OCI-LY1 (cell line): ENCODE measurements around the gene MIEN1.

ENCODE experiments used
- H2AFZ ChIP-seq: fragments of 200-600 bp; sonication (generic), shearing (Covaris generic); 2 replicates; pipeline ENCODE4 v1.6.0; 2014; ENCODE audit warnings: antibody characterized with exemption, mild to moderate bottlenecking, low read length
- H3F3A ChIP-seq: fragments of 200-600 bp; sonication (generic), shearing (Covaris generic); 2 replicates; pipeline ENCODE4 v1.6.0; 2014; ENCODE audit warnings: mild to moderate bottlenecking, antibody characterized with exemption, low read length, moderate library complexity; ENCODE audit not compliant: insufficient read depth
- H3K27ac ChIP-seq: fragments of 200-600 bp; sonication (generic); 2 replicates; pipeline ENCODE4 v1.5.1; 2014; ENCODE audit warnings: low read length, mixed run types, mild to moderate bottlenecking, low read depth; ENCODE audit not compliant: poor library complexity, severe bottlenecking
- H3K27me3 ChIP-seq: fragments of 200-600 bp; sonication (generic); 2 replicates; pipeline ENCODE4 v1.6.0; 2014; ENCODE audit warnings: antibody characterized with exemption, mild to moderate bottlenecking, low read length, moderate library complexity; ENCODE audit not compliant: insufficient read depth
- H3K36me3 ChIP-seq: fragments of 200-600 bp; sonication (generic); 2 replicates; pipeline ENCODE4 v1.6.1; 2014; ENCODE audit warnings: mild to moderate bottlenecking, antibody characterized with exemption, low read length, moderate library complexity, mixed read lengths; ENCODE audit not compliant: insufficient read depth
- H3K4me1 ChIP-seq: fragments of 200-600 bp; sonication (generic); 2 replicates; pipeline ENCODE4 v1.5.1; 2014; ENCODE audit warnings: mild to moderate bottlenecking, low read length, moderate library complexity; ENCODE audit not compliant: insufficient read depth, severe bottlenecking
- H3K4me2 ChIP-seq: fragments of 200-600 bp; sonication (generic), shearing (Covaris generic); 2 replicates; pipeline ENCODE4 v1.6.1; 2014; ENCODE audit warnings: low read length
- H3K4me3 ChIP-seq: fragments of 200-600 bp; sonication (generic); 2 replicates; pipeline ENCODE4 v1.5.1; 2014; ENCODE audit warnings: low read length, low read depth, mild to moderate bottlenecking, mixed read lengths; ENCODE audit not compliant: poor library complexity, severe bottlenecking
- H3K79me2 ChIP-seq: fragments of 200-600 bp; shearing (Covaris generic); 2 replicates; pipeline ENCODE4 v1.6.1; 2016; ENCODE audit warnings: mixed run types, low read length, mixed read lengths; ENCODE audit not compliant: insufficient read depth
- H3K9ac ChIP-seq: fragments of 200-600 bp; sonication (generic), shearing (Covaris generic); 2 replicates; pipeline ENCODE4 v1.6.1; 2014; ENCODE audit warnings: mild to moderate bottlenecking, low read length, mixed read lengths
- H3K9me2 ChIP-seq: fragments of 200-600 bp; sonication (generic), shearing (Covaris generic); 2 replicates; pipeline ENCODE4 v1.6.1; 2014; ENCODE audit warnings: low read depth, mild to moderate bottlenecking, low read length, mixed read lengths
- H3K9me3 ChIP-seq: fragments of 200-600 bp; shearing (Covaris generic); 2 replicates; pipeline ENCODE4 v1.6.1; 2014; ENCODE audit warnings: low read length, mixed read lengths
- H4K20me1 ChIP-seq: fragments of 200-600 bp; sonication (generic), shearing (Covaris generic); 2 replicates; pipeline ENCODE4 v1.6.0; 2016; ENCODE audit warnings: mild to moderate bottlenecking, low read length; ENCODE audit not compliant: insufficient read depth
- CTCF ChIP-seq: fragments of 200-600 bp; sonication (generic), shearing (Covaris generic); IDR thresholded peaks from 2 replicates; pipeline ENCODE4 v1.5.1; 2017; ENCODE audit warnings: mild to moderate bottlenecking, antibody characterized with exemption, low read length, moderate library complexity, mixed read lengths
- EZH2 ChIP-seq: fragments of 200-600 bp; sonication (generic), shearing (Covaris generic); IDR thresholded peaks from 2 replicates; pipeline ENCODE4 v1.8.0; 2017; ENCODE audit warnings: borderline replicate concordance, mixed run types, mild to moderate bottlenecking, antibody characterized with exemption, low read length, moderate library complexity, mixed read lengths

MIEN1 gene

GRCh38 chr17:39687546-39688474, 42.5 kb downstream of the MIEN1 start, which contains the start of gene PGAP3:
Gene PGAP3 (minus strand): TSS chr17:39688057. CDS start chr17:39688014, 43 bp downstream.
- peak within 1 kb of the TSS; percentile 77 for H3K4me3 ChIP-seq

GRCh38 chr17:39687101-39687545, 43.2 kb downstream of the MIEN1 start:
- H3K4me3 ChIP-seq = peak overlapping the region; percentile 77

More at GRCh38 chr17:39687546-39688474, 42.5 kb downstream of the MIEN1 start, which contains the start of gene PGAP3:
- no peaks in the 10 kb centered on the region for H3K79me2 ChIP-seq
- H2AFZ ChIP-seq = peak within 1 kb of the TSS; percentile 67; the same call in 1 of the 2 replicates
- no peaks in the 10 kb centered on the region for H4K20me1 ChIP-seq
- H3K36me3 ChIP-seq = no peaks in the 10 kb centered on the region
- no peaks in the 10 kb centered on the region for H3F3A ChIP-seq
- TF ChIP-seq CTCF (no peak), EZH2 (no peak)
- H3K9me3 ChIP-seq = no peaks in the 10 kb centered on the region
- peak within 1 kb of the TSS; percentile 92 for H3K4me2 ChIP-seq
- no peaks in the 10 kb centered on the region for H3K9me2 ChIP-seq
- H3K27me3 ChIP-seq = no peaks in the 10 kb centered on the region
- peak within 1 kb of the TSS; percentile 74 for H3K9ac ChIP-seq
- H3K4me1 ChIP-seq = peaks cover 21% of the 10 kb centered on the region
- H3K27ac ChIP-seq = peak within 1 kb of the TSS; percentile 75

More at GRCh38 chr17:39687101-39687545, 43.2 kb downstream of the MIEN1 start:
- Histone ChIP-seq H3K4me2 (peak overlapping the region; percentile 92), H3K36me3 (no peaks in the 10 kb centered on the region), H3K9me3 (no peaks in the 10 kb centered on the region), H4K20me1 (no peaks in the 10 kb centered on the region), H3K27me3 (no peaks in the 10 kb centered on the region), H3K4me1 (peaks cover 21% of the 10 kb centered on the region), H3K9me2 (no peaks in the 10 kb centered on the region), H3K27ac (peak overlapping the region; percentile 75), H3F3A (no peaks in the 10 kb centered on the region), H3K79me2 (no peaks in the 10 kb centered on the region), H2AFZ (peak overlapping the region; percentile 67; the same call in 1 of the 2 replicates), H3K9ac (peak overlapping the region; percentile 74)
- TF ChIP-seq EZH2 (no peak), CTCF (no peak)
